ENCODE data around the gene MECP2.

MECP2 gene

DNA sequence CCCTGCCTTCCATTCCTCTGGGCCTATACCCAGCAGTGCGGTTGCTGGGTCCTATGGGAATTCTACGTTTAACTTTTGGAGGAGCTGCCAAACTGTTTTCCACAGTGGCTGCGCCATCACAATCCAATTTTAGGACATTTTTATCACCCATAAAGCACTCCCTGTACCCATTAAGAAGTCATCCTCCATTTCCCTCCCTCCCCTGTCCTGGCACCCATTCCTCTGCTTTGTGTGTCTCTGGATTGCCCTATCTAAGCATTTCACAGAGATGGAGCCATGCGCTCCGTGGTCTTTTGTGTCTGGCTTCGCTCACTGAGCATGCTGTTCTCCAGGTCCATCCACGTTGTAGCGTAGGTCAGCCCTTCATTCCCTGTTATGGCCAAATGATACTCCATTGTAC lies 44.9 kb upstream of the MECP2 start:
- no peaks in the 10 kb centered on the region for H3K4me1 ChIP-seq (ENCODE audit: insufficient read depth, low read length, poor library complexity, severe bottlenecking)
- no peak overlapping the region for H3K9ac ChIP-seq (ENCODE audit: low read depth, low read length, poor library complexity, severe bottlenecking)
- no peak overlapping the region for H3K4me2 ChIP-seq (ENCODE audit: low read depth, low read length, poor library complexity, severe bottlenecking)
- H3K9me3 ChIP-seq (ENCODE audit: insufficient read depth, low read depth, low read length): no peaks in the 10 kb centered on the region
- no peak overlapping the region for H2AFZ ChIP-seq (ENCODE audit: low read length)
- H3K4me3 ChIP-seq (ENCODE audit: low read length, poor library complexity, severe bottlenecking): no peak overlapping the region
- no peaks in the 10 kb centered on the region for H3K9me2 ChIP-seq (replicated peaks; ENCODE audit: low read depth, low read length)
- no peaks in the 10 kb centered on the region for H3K27me3 ChIP-seq (ENCODE audit: insufficient read depth, low read length, poor library complexity, severe bottlenecking)
- H3F3A ChIP-seq (ENCODE audit: low read depth): no peaks in the 10 kb centered on the region
- H3K36me3 ChIP-seq (ENCODE audit: insufficient read depth, low read length): no peaks in the 10 kb centered on the region
- no peaks in the 10 kb centered on the region for H4K20me1 ChIP-seq (ENCODE audit: insufficient read depth, low read length, poor library complexity, severe bottlenecking)
- no peaks in the 10 kb centered on the region for H3K79me2 ChIP-seq (ENCODE audit: insufficient read depth, low read length)
- TF ChIP-seq EZH2phosphoT487 (IDR thresholded peaks at IDR 0.05; ENCODE audit: borderline replicate concordance): no peak
- TF ChIP-seq, protein P1, sequence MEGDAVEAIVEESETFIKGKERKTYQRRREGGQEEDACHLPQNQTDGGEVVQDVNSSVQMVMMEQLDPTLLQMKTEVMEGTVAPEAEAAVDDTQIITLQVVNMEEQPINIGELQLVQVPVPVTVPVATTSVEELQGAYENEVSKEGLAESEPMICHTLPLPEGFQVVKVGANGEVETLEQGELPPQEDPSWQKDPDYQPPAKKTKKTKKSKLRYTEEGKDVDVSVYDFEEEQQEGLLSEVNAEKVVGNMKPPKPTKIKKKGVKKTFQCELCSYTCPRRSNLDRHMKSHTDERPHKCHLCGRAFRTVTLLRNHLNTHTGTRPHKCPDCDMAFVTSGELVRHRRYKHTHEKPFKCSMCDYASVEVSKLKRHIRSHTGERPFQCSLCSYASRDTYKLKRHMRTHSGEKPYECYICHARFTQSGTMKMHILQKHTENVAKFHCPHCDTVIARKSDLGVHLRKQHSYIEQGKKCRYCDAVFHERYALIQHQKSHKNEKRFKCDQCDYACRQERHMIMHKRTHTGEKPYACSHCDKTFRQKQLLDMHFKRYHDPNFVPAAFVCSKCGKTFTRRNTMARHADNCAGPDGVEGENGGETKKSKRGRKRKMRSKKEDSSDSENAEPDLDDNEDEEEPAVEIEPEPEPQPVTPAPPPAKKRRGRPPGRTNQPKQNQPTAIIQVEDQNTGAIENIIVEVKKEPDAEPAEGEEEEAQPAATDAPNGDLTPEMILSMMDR (conservative IDR thresholded peaks at IDR 0.05; ENCODE audit: low read length): no peak

DNA sequence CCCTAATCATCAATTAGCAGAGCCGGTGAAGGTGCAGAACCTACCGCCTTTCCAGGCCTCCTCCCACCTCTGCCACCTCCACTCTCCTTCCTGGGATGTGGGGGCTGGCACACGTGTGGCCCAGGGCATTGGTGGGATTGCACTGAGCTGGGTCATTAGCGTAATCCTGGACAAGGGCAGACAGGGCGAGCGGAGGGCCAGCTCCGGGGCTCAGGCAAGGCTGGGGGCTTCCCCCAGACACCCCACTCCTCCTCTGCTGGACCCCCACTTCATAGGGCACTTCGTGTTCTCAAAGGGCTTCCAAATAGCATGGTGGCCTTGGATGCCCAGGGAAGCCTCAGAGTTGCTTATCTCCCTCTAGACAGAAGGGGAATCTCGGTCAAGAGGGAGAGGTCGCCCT lies 43.2 kb upstream of the MECP2 start:
- no peak overlapping the region for H3K4me3 ChIP-seq (ENCODE audit: low read length, poor library complexity, severe bottlenecking)
- no peaks in the 10 kb centered on the region for H3K9me3 ChIP-seq (ENCODE audit: insufficient read depth, low read depth, low read length)
- H3K4me1 ChIP-seq (ENCODE audit: insufficient read depth, low read length, poor library complexity, severe bottlenecking): peaks cover 6% of the 10 kb centered on the region
- no peaks in the 10 kb centered on the region for H3K9me2 ChIP-seq (replicated peaks; ENCODE audit: low read depth, low read length)
- H2AFZ ChIP-seq (ENCODE audit: low read length): no peak overlapping the region
- H3K27me3 ChIP-seq (ENCODE audit: insufficient read depth, low read length, poor library complexity, severe bottlenecking): no peaks in the 10 kb centered on the region
- no peaks in the 10 kb centered on the region for H4K20me1 ChIP-seq (ENCODE audit: insufficient read depth, low read length, poor library complexity, severe bottlenecking)
- no peak overlapping the region for H3K4me2 ChIP-seq (ENCODE audit: low read depth, low read length, poor library complexity, severe bottlenecking)
- no peaks in the 10 kb centered on the region for H3K36me3 ChIP-seq (ENCODE audit: insufficient read depth, low read length)
- H3K9ac ChIP-seq (ENCODE audit: low read depth, low read length, poor library complexity, severe bottlenecking): no peak overlapping the region
- no peaks in the 10 kb centered on the region for H3K79me2 ChIP-seq (ENCODE audit: insufficient read depth, low read length)
- TF ChIP-seq, protein P1 (conservative IDR thresholded peaks at IDR 0.05; ENCODE audit: low read length): no peak
- TF ChIP-seq EZH2phosphoT487 (IDR thresholded peaks at IDR 0.05; ENCODE audit: borderline replicate concordance): no peak
- no peaks in the 10 kb centered on the region for H3F3A ChIP-seq (ENCODE audit: low read depth)

GRCh38 chrX:154140206-154140605 lies 42.7 kb upstream of the MECP2 start:
- H3K9ac ChIP-seq (ENCODE audit: low read depth, low read length, poor library complexity, severe bottlenecking): no peak overlapping the region
- H4K20me1 ChIP-seq (ENCODE audit: insufficient read depth, low read length, poor library complexity, severe bottlenecking): no peaks in the 10 kb centered on the region
- no peak overlapping the region for H2AFZ ChIP-seq (ENCODE audit: low read length)
- H3K4me3 ChIP-seq (ENCODE audit: low read length, poor library complexity, severe bottlenecking): no peak overlapping the region
- no peaks in the 10 kb centered on the region for H3F3A ChIP-seq (ENCODE audit: low read depth)
- TF ChIP-seq, protein P1 (conservative IDR thresholded peaks at IDR 0.05; ENCODE audit: low read length): no peak
- TF ChIP-seq EZH2phosphoT487 (IDR thresholded peaks at IDR 0.05; ENCODE audit: borderline replicate concordance): no peak
- H3K36me3 ChIP-seq (ENCODE audit: insufficient read depth, low read length): no peaks in the 10 kb centered on the region
- H3K9me2 ChIP-seq (replicated peaks; ENCODE audit: low read depth, low read length): no peaks in the 10 kb centered on the region
- no peaks in the 10 kb centered on the region for H3K27me3 ChIP-seq (ENCODE audit: insufficient read depth, low read length, poor library complexity, severe bottlenecking)
- H3K9me3 ChIP-seq (ENCODE audit: insufficient read depth, low read depth, low read length): no peaks in the 10 kb centered on the region
- H3K4me1 ChIP-seq (ENCODE audit: insufficient read depth, low read length, poor library complexity, severe bottlenecking): peaks cover 6% of the 10 kb centered on the region
- H3K4me2 ChIP-seq (ENCODE audit: low read depth, low read length, poor library complexity, severe bottlenecking): no peak overlapping the region
- H3K79me2 ChIP-seq (ENCODE audit: insufficient read depth, low read length): no peaks in the 10 kb centered on the region
